GM12874 (cell line): ENCODE measurements around the gene ARGLU1.

Experiments
- CTCF ChIP-seq: IDR thresholded peaks from 2 replicates; pipeline ENCODE4 v1.5.1; 2011; ENCODE audit warnings: low read depth, mild to moderate bottlenecking, control low read depth, low read length, moderate library complexity; ENCODE audit not compliant: insufficient read depth

Gene ARGLU1

DNA sequence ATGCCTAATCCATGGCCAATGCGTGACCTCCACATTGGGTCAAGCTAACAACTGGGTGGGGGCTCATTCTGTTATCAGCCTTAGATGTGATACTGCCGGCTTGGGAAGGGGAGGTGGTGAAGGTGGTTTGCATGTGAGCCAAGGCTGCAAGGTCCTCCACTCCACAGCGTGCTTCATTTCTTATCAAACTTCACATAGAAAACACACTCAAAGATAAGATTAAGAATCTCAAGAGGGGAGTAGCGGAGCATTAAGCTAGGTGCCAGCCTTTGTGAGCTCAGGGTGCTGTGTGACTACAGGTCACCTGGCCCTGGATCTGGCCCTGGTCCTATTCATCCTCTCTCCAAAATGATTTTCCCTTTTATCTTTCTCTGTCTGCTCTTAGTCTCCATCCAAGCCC lies 13.3 kb upstream of the ARGLU1 start:
- no peak for TF ChIP-seq CTCF

GRCh38 chr13:106575896-106576295 lies 8.0 kb upstream of the ARGLU1 start:
- no peak for TF ChIP-seq CTCF

GRCh38 chr13:106573868-106574267 lies 5.9 kb upstream of the ARGLU1 start:
- TF ChIP-seq CTCF: no peak

- no peak for TF ChIP-seq CTCF
These were observed 5.4 kb upstream of the ARGLU1 start for GRCh38 chr13:106573284-106573846.

DNA sequence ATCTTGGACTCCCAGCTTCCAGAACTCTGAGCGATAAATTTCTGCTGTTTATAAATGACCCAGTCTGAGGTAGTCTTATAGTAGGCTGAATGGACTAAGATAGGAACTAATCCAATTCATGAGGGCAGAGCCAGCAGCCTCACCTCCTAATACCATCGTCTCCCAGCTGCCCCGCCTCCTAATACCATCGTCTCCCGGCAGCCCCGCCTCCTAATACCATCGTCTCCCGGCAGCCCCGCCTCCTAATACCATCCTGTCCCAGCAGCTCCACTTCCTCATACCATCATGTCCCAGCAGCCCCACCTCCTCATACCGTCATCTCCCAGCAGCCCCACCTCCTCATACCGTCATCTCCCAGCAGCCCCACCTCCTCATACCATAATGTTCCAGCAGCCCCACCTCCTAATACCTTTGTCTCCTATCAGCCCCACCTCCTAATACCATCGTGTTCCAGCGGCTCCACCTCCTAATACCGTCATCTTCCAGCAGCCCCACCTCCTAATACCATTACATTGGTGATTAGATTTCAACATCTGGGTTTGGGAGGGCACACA lies 2.4 kb upstream of the ARGLU1 start:
- no peak for TF ChIP-seq CTCF

- no peak for TF ChIP-seq CTCF
These were observed 1.5 kb upstream of the ARGLU1 start for GRCh38 chr13:106569233-106570095.

- no peak for TF ChIP-seq CTCF
These were observed 514 bp upstream of the ARGLU1 start for GRCh38 chr13:106568299-106569003.
